IPS-11a (cell line): ENCODE results near the gene TMEM50A.
"Not testable (repeated sequence)": the region's sequence is repeated elsewhere in the genome, so short reads cannot be mapped to it uniquely, and the experiment has no call there.

Experiments used
- H3K4me3 ChIP-seq: one replicate; pipeline ENCODE4 v1.5.1; 2013; ENCODE audit warnings: low read depth, low read length, control low read depth

The TMEM50A gene

GRCh38 chr1:25338188-25338981, at the start of gene TMEM50A:
TSS of gene TMEM50A (plus strand) at chr1:25338334. CDS start at chr1:25340487, 2,153 bp downstream.
- H3K4me3 ChIP-seq, result peak within 1 kb of the TSS; percentile 79

GRCh38 chr1:25288573-25289101, 49.5 kb upstream of the TMEM50A start:
- H3K4me3 ChIP-seq, result not testable (repeated sequence)

GRCh38 chr1:25290043-25290442, 48.1 kb upstream of the TMEM50A start:
- not testable (repeated sequence) for H3K4me3 ChIP-seq

GRCh38 chr1:25293426-25293825, 44.7 kb upstream of the TMEM50A start:
- not testable (repeated sequence) for H3K4me3 ChIP-seq

- H3K4me3 ChIP-seq, result not testable (repeated sequence)
Measured at GRCh38 chr1:25294889-25295826, 43.0 kb upstream of the TMEM50A start.

- not testable (repeated sequence) for H3K4me3 ChIP-seq
Measured at GRCh38 chr1:25296501-25296900, 41.6 kb upstream of the TMEM50A start.

- H3K4me3 ChIP-seq, result not testable (repeated sequence)
Measured at GRCh38 chr1:25300729-25301128, 37.4 kb upstream of the TMEM50A start.

GRCh38 chr1:25302330-25302729, 35.8 kb upstream of the TMEM50A start:
- H3K4me3 ChIP-seq, result not testable (repeated sequence)

GRCh38 chr1:25304936-25305335, 33.2 kb upstream of the TMEM50A start:
- not testable (repeated sequence) for H3K4me3 ChIP-seq

- H3K4me3 ChIP-seq, result not testable (repeated sequence)
Measured at GRCh38 chr1:25308168-25308567, 30.0 kb upstream of the TMEM50A start.

- H3K4me3 ChIP-seq, result not testable (repeated sequence)
Measured at GRCh38 chr1:25309085-25309484, 29.0 kb upstream of the TMEM50A start.

GRCh38 chr1:25309486-25309885, 28.6 kb upstream of the TMEM50A start:
- not testable (repeated sequence) for H3K4me3 ChIP-seq

GRCh38 chr1:25312806-25313470, 25.2 kb upstream of the TMEM50A start:
- H3K4me3 ChIP-seq, result not testable (repeated sequence)

- H3K4me3 ChIP-seq, result not testable (repeated sequence)
Measured at GRCh38 chr1:25320314-25320938, 17.7 kb upstream of the TMEM50A start.

GRCh38 chr1:25322127-25322526, 16.0 kb upstream of the TMEM50A start:
- not testable (repeated sequence) for H3K4me3 ChIP-seq

GRCh38 chr1:25324407-25324806, 13.7 kb upstream of the TMEM50A start:
- H3K4me3 ChIP-seq, result not testable (repeated sequence)

GRCh38 chr1:25327864-25328790, 10.0 kb upstream of the TMEM50A start:
- H3K4me3 ChIP-seq, result not testable (repeated sequence)

GRCh38 chr1:25328791-25329185, 9.3 kb upstream of the TMEM50A start:
- H3K4me3 ChIP-seq, result not testable (repeated sequence)

GRCh38 chr1:25329336-25329735, 8.8 kb upstream of the TMEM50A start:
- H3K4me3 ChIP-seq, result not testable (repeated sequence)
